GM20431 (cell line): ENCODE data around the gene ITK.

Source experiments
- in situ Hi-C: fragments of 300-500 bp; cut with MseI, MboI; formaldehyde crosslinking; loops from one replicate; pipeline ENCODE4 v1.15.0; 2020; ENCODE audit warnings: low sequenced_read_pairs; ENCODE audit not compliant: unreplicated experiment

The ITK gene

DNA sequence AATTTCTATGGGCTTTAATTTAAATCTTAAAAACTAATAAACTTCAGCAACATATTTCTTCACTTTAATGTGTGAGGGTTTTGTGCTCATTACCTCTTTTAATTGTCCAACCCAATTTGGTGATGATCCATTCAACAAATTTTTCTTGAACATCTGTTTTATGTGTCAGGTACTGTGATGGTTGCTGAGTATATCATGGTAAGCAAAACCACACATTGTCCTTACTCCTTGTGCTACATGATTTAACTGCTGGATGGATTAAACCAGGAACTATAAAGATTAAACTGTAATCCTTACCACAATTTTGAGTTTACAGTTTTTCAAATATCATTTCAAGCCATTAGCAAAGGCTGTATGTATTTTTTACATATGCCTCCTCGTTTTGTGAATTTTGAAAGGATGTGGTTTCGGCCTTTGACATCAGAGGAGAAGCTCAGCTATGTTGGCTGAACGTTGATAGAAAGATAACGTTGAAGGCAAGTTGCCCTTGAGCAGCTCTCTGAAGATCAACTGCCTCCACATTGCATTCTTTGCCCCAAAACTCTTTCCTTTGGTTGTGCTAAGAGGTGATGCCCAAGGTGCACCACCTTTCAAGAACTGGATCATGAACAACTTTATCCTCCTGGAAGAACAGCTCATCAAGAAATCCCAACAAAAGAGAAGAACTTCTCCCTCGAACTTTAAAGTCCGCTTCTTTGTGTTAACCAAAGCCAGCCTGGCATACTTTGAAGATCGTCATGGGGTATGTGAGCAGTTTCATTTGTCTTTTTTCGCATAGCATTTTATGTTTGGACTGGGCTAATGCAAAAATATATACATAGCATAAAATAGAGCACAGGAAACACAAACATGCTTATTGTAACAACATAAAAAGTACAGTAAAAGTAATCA lies at the start of gene ITK:
Gene ITK, plus strand, starts transcription at position 467 of the 891 bp plus-strand sequence. Its CDS starts 138 bp downstream, at position 605.
- in situ Hi-C loops: no loop called here

GRCh38 chr5:157130925-157131324 lies 49.7 kb upstream of the ITK start:
- in situ Hi-C loops: no loop called here

- in situ Hi-C loops: no loop called here
These were observed 48.4 kb upstream of the ITK start for GRCh38 chr5:157132281-157132612.

- in situ Hi-C loops: no loop called here
These were observed 42.9 kb upstream of the ITK start for GRCh38 chr5:157137691-157138090.

DNA sequence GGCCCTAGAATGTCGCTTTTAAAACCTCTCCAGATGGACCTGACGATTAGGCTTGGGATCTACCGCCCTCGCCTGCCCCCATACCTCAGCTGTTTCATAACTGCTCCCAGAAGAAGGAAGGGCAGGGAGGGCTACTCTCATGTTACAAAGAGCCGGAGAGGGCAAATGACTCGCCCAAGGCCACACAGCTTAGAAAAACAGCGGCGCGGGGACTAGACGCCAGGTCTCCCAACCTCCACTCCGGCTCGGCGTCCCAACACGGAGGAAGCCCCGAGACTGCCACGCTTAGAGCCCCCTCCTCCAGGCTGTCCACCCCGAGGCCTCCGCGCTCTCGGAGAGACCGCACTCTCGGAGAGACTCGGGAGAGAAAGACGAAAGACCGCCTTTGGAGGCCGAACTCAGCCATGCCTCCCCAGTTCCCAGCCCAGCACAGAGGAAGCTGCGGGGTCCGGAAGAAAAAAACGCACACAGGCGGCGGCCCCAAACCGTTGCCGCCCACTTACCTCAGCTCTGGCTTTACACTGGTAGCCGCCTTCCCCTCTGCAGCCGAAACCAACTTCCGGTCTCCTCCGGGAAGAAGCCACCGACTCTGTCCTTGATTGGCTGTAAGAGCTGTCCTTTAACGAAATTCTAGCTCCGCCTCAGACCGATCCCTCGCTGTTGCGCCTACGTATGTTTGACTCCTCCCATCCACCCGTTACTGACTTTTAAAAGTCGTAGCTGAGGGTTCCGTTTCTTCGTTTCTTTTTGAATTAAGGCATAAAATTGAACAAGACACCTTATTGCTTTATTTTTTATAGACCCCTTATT lies 38.1 kb upstream of the ITK start, which contains the start of gene MED7:
Gene MED7, minus strand, starts transcription at position 549 of the 810 bp plus-strand sequence. CDS start 3,434 bp downstream, outside the sequence.
- in situ Hi-C loops: no loop called here

- in situ Hi-C loops: no loop called here
These were observed 37.3 kb upstream of the ITK start for GRCh38 chr5:157143127-157143971.

- in situ Hi-C loops: no loop called here
These were observed 31.7 kb upstream of the ITK start for GRCh38 chr5:157148734-157149615.

DNA sequence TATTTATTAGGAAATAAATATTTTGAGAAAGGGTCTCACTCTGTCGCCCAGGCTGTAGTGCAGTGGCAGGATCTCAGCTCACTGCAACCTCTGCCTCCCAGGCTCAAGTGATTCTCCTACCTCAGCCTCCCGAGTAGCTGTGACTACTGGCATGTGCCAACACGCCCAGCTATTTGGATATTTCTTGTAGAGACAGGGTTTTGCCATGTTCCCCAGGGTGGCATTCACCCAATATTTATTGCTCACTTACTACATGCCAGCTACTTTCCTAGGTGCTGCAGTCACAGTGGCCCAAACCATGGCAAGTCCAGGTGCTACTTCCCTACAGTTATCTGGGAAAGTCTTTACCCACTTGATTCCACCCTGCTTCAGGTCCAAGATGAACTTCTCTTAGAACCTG lies 29.6 kb upstream of the ITK start:
- in situ Hi-C loops: no loop called here

DNA sequence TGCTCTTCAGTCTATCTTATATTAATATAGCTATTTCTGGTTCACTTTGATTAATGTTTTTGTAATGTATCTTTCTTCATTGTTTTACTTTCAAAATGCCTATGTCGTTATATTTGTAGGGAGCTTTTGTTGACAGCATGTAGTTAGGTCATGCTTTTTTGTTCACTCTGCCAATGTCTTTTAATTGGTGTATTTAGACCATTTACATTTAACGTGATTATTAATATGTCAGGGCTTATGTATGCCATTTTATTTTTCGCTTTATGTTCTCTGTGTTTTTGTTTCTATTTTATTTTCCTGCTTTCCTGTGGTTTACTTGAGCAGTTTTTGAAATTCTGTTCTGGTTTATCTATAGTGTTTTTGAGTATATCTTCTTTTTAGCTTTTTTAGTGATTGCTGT lies 25.3 kb upstream of the ITK start:
- in situ Hi-C loops: no loop called here

DNA sequence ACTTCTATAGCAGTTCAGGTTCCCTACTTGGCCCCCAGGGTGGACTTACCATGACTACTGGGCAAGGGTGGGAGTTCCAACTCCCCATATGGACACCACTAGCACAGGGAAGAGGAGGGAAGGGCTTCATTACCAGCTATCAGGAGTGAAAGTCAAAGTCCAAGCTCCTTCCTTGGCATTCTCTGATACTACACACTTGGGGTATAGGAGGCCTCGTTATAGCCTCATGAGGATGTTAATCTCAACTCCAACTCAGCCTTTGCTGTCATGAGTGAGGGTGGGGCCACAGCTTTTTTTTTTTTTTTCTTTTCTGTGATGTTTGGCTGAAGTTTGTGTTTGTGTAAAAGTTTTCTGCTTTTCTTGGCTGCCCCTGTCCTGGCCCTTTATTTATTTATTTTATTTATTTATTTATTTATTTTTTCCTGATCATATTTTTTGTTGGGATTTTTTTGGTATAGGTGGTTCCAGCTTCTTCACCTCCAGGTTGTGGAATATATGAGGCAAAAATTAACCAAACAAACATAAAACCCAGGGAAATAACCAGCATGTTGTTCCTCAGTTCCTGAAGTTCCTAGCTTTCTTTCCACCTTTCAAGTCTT lies 23.2 kb upstream of the ITK start:
- in situ Hi-C loops: no loop called here

DNA sequence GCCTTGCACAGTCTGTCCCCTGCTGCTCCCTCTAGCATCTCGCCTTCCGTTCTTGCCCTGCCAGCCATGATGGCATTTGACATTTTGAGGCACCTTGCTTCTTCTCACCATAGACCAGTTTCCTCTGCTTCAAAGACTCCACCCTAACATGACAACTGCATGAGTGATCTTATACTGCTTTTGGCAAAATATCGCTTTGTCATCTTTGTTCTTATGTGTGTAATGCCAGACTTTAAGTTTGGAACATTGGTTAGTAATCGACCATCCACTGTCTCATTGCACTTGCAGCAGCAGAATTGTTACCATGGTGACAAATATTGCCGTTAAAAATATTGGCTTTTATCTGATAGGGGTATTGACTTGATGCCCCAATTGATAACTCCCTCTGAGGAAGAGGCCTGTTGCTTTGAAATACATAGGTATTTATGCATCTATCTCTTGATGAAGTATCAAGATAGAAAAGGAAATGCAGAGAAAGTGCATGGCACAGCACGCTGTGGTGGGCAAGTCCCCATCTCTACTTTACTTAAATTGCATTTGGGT lies 21.4 kb upstream of the ITK start:
- in situ Hi-C loops: no loop called here

- in situ Hi-C loops: no loop called here
These were observed 20.6 kb upstream of the ITK start for GRCh38 chr5:157160001-157160400.

- in situ Hi-C loops: no loop called here
These were observed 18.6 kb upstream of the ITK start for GRCh38 chr5:157161996-157162395.

GRCh38 chr5:157162919-157163510 lies 17.6 kb upstream of the ITK start:
- in situ Hi-C loops: no loop called here

- in situ Hi-C loops: no loop called here
These were observed 16.1 kb upstream of the ITK start for GRCh38 chr5:157164521-157164920.

DNA sequence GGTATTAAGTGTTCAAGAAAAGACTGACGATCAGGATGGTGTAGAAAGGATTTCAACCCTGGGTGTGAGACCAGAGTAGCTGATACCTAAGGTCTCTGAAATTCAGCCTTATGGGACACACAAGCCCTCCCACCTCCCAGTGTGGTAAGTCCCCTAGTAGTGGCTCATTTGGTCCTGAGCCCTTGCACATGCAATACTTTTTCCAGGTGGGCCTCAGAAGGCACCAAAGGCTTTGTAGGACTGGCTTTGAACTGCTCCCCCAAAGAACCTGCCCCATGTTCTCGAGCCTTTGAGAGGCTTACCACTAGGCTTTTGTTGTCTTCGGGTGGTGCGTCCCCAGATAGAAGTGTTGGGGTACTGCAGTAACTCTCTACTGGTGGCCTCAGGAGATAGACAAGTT lies 15.4 kb upstream of the ITK start:
- in situ Hi-C loops: no loop called here

GRCh38 chr5:157165668-157166067 lies 15.0 kb upstream of the ITK start:
- in situ Hi-C loops: no loop called here
